Right renal cortex interstitium (tissue), 3 donors: ENCODE measurements around the gene SNCAIP. TPM values are rescaled to one million over a fixed set of nuclear protein-coding genes. Genes with fewer than 3 reads are reported as not detected.

Experiments
- DNase-seq, 3 donors: peaks; one replicate each; pipeline ENCODE4 v3.0.0-alpha.2; 2013; ENCODE audit warnings: low read depth in 3 of 3, low spot score in 2 of 3
- polyA plus RNA-seq, 3 donors: library from polyadenylated mRNA; unstranded; fragments of 120-200 nt; gene quantifications; one replicate each; pipeline ENCODE4 v1.2.1, GENCODE V29; 2013; ENCODE audit not compliant: insufficient read length in 3 of 3

Gene SNCAIP
- polyA plus RNA-seq, result 10 to 100 TPM; 25.8 to 31.8 (median 29.1) TPM

DNA sequence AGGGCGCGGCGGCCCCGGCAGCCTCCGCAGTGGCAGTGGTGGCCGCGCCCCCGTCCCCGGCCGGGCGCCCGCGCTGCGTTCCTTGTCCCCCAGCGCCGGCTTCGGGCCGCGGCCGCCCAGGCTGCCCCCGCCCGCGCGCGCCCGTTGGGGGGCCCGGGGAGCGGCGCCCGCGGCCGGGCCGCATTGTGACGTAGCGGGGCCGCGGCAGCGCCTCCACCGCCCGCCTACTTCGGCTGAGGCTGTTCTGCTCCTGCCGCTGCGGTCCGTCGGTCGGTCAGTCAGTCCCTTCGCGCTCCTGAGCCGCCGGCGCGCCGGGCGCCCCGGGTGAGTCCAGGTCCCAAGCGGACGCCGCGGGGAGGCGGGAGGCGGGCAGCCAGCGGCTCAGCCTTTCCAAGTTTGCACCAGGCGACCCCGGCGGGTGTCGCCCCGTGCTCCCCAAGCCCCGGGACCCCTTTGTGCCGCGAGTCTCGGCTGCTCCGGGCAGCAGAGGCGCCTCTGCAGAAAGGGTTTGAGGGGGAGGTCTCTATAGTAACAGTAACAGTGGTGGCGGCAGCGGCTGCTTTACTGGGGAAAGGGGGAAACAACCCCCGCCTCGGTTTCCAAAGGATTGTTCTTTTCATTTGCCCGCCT is at the start of gene SNCAIP:
SNCAIP (plus strand) TSS at position 277 of the 630 bp plus-strand sequence. CDS start 78,898 bp downstream, outside the sequence.
- DNase-seq, result no peak

DNA sequence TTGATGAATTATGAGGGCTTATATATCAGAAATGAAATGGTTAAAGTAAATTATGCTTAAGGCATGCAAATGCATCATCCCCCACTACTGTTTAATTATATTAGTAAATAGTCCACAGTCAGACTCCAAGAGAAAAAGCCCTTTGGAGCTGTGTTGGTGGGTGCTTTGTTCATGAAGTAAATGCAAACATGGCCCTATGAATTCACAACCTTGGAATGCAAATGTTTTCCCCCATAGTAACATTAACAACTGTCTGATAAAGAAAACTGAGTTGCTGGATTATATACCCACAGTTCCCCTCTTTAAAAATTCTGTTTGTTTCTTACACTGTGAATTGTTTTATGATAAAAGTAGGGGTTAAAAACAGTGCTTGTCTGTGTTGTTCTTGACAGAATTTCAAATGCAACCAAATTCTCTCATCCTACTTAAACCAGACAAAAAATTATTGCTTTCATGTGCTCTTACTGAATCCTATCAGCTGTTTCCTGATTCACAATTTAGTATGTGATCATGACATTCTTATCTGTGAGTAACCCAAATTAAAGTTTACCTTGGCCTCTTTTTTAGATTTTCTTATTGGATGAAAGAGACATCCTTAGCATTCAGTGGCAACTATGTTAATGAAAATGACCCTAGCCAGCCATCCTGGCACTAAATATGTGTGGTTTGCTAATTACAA is 48.5 kb upstream of the SNCAIP start:
- DNase-seq, result no peak

DNA sequence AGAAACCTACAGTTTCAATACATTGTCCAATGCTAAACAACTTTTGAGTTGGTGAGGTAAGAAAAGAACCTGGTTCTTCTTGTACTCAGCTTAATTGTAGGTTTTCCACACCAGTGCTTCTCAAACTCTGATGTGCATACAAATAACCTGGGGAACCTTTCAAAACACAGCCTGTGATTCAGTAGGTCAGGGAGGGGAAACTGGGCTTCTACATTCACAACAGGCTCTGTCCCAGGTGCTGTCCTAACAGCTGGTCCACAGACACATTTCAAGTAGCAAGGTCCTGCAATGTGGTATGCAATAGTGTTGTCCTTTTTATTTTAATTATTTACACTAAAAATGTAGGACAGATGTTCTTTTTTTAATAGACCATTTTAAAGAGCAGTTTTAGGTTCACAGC is 47.4 kb upstream of the SNCAIP start:
- DNase-seq, result no peak

DNA sequence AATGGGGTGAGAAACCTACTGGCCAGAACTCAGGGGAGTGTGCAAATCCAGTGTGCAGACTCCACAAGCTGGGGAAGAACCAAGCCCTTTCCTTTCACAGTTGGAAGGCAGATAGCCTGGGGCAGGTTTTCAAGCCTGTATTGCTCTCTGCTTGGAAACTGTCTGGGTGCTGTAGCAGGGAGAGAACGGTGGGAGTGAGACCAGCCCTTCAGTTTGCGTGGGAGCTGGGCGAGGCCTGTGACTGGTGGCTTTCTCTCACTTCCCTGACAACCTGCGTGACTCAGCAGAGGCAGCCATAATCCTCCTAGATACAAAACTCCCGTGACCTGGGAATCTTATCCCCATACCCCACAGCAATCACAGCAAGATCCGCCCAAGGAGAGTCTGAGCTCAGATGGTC is 44.9 kb upstream of the SNCAIP start:
- no peak for DNase-seq

DNA sequence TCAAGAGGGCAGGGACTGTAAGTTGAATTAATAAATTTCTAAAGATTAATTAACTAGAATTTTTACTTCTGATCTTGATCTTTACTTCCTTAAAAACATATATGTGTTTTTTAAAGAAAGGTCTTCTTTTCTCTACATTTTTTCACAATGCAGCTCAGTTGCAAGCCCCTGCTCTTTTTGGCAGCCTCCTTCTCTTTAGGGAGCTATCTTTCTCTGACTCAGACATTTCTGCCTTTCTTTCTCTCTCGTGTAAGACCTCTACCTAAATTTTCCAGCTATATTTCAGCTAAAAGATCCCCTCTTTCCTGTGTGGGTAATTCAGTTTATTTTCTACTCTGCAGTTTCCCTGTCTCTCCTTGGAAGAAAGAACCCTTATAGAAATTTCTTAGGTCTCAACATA is 38.3 kb upstream of the SNCAIP start:
- DNase-seq, result no peak

DNA sequence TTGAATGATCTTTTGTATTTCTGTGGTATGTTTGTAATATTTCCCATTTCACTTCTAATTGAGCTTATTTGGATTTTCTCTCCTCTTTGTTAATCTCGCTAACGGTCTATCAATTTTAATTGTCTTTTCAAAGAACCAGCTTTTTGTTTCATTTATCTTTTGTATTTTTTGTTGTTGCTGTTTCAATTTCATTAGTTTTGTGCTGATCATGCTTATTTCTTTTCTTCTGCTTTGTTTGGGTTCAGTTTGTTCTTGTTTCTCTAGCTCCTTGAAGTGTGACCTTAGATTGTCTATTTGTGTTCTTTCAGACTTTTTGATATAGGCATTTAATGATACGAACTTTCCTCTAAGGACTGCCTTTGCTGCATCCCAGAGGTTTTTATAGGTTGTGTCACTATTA is 28.4 kb upstream of the SNCAIP start:
- no peak for DNase-seq

DNA sequence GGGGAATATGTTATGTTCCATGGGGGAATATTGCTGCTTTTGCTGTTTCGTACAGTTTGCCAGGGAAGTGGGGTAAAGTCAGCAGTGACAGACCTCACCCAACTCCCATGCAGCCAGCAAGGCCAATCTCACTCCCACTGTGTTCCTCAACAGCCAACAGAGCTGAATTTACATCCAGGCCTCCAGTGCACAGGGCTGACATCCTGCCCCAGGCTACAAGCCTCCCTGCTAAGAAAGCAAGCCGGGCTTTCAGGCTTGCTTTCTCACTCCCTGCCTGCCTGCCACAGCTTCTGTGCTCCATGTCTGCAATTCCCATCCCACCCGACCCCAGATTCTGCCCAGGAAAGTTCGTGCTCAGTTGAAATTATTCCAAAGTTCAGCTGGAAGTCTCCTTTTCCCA is 25.5 kb upstream of the SNCAIP start:
- DNase-seq, result no peak

DNA sequence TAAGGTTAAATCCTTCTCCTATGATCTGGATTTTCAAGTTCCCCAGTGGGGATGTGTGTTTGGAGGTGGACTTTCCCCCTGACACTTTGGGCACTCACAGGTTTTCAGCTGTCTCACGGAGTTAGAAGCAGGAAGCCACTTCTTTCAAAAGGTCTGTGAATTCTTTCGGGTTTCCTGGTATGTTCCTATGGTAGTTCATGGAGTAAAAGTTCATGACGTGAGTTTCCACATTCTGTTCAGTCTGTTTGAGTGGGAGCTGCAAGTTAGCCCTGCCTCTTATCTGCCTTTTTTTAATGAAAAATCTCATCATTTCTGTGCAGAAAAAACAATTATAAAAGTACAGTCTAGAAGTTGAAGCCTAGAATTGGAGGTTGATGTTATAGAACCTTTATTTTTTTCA is 24.9 kb upstream of the SNCAIP start:
- no peak for DNase-seq

DNA sequence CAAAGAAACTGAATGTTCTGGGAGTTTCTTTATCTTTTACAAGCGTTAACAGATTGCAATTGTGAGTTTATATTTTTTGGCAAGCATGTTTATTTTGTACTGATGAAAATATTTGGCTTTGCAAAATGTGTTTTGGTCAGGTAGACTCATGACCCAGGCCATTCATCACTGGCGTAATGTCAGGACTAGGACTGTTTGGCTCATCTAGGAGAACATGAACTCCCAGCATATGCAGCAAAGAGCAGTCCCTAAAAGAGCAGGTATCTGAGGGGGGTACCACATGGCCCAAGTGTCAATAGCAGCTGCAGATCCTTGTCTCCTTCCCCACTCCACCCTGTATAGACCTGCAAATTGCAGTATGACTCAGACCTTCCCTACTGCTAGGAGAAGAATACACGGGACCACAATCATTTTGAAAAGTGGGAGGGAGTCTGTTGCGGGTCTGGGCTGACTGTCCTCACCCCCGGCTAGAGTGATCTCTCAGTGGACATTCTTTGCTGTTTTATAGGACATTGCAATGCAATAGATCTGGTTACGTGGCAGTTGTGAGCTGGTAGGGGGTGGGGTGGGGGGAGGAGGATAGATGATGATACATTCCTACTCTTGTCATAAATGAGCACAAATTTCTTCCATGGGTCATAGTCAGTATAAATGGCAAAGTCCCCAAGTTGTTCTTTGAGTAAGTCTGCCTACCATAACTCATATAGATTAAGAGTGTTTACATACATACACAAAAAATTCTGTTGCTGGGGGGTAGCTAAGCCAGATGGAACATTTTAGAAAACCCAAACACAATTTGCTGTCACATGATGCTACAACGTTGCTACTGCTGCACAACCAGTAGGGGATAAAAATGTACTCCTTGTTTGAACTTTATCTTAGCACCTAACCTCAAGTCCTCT is 20.8 kb upstream of the SNCAIP start:
- no peak for DNase-seq

DNA sequence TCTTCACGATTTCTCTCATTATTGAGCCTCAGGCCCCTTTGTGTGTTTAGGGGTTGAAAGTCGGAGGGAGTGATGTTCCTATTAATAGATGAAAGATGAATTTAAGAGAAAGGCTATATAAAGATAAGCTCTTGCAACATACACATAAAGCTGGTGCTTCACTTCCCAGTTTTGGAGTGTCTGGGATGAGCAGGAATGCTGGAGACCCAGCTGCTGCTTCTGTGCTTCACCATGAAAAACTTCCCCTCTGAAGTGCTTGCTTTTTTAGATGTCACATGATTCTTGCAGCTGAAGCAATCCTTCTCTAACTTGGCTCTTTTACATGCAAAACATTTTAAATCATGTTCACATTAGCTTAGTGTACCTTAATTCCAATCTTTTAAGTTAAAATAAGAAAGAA is 19.7 kb upstream of the SNCAIP start:
- DNase-seq, result no peak

DNA sequence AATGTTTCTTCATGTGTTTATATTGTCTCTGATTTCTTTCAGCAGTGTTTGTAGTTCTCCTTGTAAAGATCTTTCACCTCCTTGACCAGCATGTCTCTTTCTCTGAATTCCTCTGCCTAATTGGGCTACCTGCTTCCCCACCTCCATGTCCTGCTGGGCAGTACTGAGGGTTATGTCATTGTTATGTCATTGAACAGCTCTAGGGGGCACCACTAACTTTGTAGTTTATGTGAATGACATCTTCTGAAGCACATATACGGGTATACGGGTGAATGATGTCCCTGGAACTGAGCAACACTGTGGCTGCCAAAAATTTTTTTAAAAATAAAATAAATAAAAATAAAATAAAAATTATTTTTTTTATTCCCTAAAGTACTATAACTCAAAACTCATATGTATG is 16.9 kb upstream of the SNCAIP start:
- DNase-seq, result no peak

DNA sequence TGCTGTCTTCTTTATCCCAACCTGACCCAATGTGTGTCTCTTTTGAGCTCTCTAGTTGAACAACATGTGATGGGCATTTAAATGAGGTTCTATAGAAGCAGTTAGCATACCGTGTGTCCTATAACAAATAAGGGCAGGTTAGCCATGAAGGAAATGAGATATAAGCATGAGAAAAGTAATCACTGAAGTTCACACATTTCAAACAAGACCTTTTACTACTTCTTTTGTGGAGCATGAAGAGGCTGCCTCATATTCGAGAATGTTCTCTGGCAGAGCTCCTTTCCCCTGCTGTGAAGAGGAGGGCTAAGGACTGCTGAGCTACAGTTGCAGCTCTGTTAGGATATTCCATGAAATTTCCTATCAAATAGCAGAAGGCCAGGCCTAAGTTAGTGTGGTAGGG is 15.2 kb upstream of the SNCAIP start:
- DNase-seq, result no peak

DNA sequence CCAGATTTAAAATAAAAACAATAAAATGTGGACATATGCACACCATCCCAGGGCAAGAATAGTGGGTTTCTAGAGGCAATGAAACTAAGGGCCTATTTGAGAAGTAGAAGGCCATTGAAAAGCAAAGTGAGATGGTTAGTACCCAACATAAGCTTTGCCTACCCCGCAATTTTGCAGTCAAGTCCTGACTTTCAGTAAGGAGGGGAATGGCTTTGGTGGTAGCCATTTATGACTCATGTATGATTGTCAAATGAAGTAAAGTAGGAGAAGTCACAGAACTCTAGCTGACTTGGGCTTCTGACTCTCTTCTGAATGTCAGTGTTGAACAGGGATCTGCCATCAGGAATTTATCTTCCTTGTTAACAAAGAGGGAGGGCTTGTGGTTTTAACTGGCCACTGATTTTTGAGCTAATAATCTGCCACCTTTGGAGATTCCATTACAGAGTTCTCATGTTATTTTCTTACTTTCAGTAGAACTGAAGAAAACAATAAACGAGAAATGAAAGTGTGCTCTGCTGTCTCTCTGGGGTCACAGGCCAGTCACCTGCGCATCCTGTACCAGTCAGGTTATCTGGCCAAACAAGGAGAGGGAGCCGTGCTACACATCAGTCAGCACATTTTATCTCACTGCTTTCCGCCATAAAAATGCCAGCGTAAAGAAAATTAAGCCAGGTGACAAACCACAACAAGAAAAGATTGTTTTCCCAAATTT is 14.3 kb upstream of the SNCAIP start:
- DNase-seq, result no peak

DNA sequence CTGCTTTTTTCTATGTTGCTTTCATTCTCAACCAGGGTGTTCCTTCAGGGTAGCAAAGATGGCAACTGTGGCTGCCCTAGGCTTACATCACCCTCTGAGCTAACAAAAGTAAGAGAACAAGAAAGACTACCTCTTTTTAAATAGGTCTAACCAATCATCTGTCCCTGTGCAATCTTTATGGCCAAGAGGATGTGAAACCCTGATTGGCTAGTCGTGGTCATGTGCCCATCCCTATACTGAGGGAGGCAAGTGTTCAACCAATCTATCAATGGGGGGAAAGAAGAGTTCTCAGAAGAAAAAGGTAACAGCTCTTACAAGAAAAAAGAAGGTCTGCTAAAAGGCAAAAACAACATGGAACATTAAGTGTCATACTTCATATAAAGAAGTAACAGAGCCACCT is 11.7 kb upstream of the SNCAIP start:
- no peak for DNase-seq

DNA sequence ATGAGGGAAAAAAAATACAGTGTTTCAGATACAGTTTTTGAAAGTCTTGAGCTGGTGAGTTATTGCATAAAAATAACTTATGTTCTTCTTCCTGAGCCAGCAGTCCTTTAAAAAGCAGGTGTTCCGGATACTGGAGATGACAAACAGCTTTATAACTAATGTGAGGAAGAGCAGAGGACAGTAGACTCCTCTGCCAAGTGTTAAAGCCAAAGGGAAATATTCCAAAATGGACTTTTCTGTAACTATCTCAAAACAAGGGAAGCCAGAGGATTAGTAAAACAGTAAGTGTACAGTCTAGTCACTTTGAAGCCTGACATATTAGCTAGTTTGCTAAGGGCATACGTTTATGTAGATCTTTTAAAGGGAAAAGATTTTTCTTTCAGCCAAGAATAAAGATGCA is 11.0 kb upstream of the SNCAIP start:
- DNase-seq, result no peak

DNA sequence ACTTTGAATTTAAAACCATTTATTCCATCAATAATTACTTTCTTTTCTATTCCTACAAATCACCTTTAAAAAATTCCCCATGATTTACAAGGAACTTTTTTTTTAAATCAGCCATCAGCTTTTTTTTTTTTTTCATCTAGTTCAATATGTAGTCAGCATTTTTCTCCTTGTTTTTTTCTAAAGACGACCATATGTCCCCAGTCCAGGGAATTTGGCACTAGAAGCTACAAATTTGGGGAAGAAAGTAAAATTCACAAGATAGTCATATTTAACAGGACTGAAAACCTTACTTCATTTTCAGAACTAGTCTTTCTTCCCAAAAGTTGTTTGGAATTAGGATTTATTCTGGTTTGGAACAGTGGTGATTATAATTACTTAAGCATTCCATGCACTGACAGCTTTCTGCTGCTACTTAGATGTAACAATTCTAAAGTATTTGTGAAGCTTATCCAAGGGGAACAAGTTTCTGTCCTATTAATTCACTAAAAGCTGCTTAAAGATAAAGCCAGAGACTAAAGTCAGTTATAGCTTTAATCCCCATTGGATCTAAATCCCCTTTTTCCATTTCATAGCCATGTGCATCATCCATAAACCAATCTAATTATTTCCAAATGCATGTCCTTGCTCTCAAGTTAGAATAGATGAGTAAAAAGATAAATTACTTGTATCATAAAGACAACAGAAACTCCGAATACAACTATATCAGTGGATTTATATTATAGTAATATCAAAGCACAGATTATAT is 7.4 kb upstream of the SNCAIP start:
- DNase-seq, result no peak

DNA sequence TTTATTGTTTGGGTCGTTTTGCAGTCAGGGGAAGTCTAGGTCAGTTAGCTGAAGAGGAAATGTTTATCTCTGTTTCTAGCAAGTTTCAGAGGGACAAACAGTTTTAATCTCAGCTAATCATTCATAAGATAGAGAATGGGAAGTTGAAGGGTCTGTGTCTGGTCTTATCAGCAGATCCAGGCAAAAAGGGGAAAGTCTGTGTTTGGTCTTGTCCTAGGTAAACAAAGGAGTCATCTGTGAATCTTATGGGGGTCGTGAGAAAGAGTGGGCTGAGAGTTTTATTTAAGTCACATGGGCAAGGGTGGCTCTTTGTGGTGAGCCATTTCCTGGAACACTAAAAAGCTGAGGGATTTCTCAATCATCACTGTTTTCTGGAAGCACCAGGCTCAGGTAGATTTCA is 5.6 kb upstream of the SNCAIP start:
- DNase-seq, result no peak

DNA sequence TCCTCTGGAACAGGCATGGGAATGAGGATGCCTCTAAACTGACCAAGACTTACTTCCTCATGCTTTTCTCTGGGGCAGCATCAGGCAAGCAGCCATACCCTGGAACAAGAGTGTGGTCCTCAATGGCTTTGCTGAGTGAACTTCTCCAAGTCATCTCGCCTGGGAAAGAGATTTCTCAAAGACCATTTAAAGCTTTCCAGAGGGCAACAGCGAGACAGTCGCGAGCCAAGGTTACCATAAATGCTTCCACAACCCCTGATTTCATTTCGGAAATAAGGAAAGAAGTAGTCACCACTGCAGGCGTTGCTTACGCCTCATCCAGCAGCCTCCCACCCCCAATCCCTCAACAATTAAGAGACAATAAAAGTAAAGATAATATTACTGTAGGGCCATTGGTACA is 1.1 kb upstream of the SNCAIP start:
- no peak for DNase-seq

DNA sequence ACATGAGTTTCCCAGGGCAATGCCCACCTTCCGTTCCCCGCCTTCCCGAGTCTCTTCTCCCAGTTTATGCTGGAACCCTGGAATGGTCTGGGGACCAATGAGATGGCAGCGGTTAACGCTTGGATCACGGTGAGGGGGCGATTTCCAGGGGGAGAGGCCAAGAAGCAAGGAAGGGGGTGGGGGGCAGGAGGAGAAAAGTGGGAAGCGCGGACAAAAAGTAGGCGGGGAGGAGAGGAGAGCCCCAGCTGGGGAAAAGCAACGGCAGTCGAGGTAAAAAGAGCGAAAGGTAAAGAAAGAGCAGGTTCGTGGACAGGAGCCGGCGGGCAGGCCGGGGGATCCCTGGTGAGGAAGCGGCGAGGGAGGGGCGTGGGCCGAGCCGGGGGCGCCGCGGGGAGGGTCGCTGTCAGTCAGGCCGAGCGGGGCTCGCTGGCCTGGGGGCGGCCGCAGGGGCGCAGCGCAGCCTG is 508 bp upstream of the SNCAIP start:
- no peak for DNase-seq
